Spinal cord (tissue), 10 donors: ENCODE results near the gene SLC25A13. TPM values are rescaled to one million over a fixed set of nuclear protein-coding genes. Genes with fewer than 3 reads are reported as not detected.

Experiments
- DNase-seq, 6 donors: peaks; one replicate each; pipeline versions ENCODE4 v3.0.0 to v3.0.0-alpha.2; 2013 to 2015; ENCODE audit warnings: low spot score in 6 of 6, low read depth in 4 of 6
- H3K27ac ChIP-seq: one replicate; pipeline ENCODE4 v1.5.1; 2013; ENCODE audit warnings: low read depth, low read length, control low read depth
- H3K27me3 ChIP-seq: one replicate; pipeline ENCODE4 v1.6.1; 2013; ENCODE audit warnings: low read length; ENCODE audit not compliant: control insufficient read depth, insufficient read depth
- H3K36me3 ChIP-seq: one replicate; pipeline ENCODE4 v1.6.1; 2013; ENCODE audit warnings: low read length; ENCODE audit not compliant: control insufficient read depth, insufficient read depth
- H3K4me1 ChIP-seq: one replicate; pipeline ENCODE4 v1.6.1; 2013; ENCODE audit warnings: low read length; ENCODE audit not compliant: control insufficient read depth, insufficient read depth
- H3K4me3 ChIP-seq: one replicate; pipeline ENCODE4 v1.5.1; 2013; ENCODE audit warnings: low read depth, low read length, control low read depth
- H3K9me3 ChIP-seq: one replicate; pipeline ENCODE4 v1.6.1; 2013; ENCODE audit warnings: low read length; ENCODE audit not compliant: control insufficient read depth, insufficient read depth
- WGBS: methylation state at CpG from one replicate; pipeline ENCODE4 v1.1.5; 2013; ENCODE audit warnings: missing lambda C conversion rate; ENCODE audit not compliant: insufficient coverage; 5-methylcytosine and 5-hydroxymethylcytosine counted together
- polyA plus RNA-seq, 2 donors: library from polyadenylated mRNA; unstranded; fragments of 120-200 nt; gene quantifications; one replicate each; pipeline ENCODE4 v1.2.1, GENCODE V29; 2013; ENCODE audit not compliant: insufficient read length in 2 of 2
- small RNA-seq: library from RNA; depleted of rRNA; stranded (forward); fragments of <200 nt; gene quantifications from one replicate; pipeline ENCODE3, GENCODE V24; 2014; ENCODE audit warnings: low replicate concordance
- total RNA-seq, 2 donors: library from RNA; depleted of rRNA in 1 of 2; stranded (reverse); fragments of 120-200 nt in 1 of 2; fragments of >200 nt in 1 of 2; gene quantifications; one replicate each; pipeline versions ENCODE4 v1.2.3 to v1.2.4, GENCODE V29; 2013 to 2014
- donor health status: healthy.

The SLC25A13 gene
- total and polyA plus RNA-seq, 4 donors: 24.9 to 34.7 (median 31.4) TPM

GRCh38 chr7:96085953-96086352, 235.9 kb downstream of the SLC25A13 start:
- Histone ChIP-seq H3K27ac (no peak overlapping the region), H3K4me1 (no peaks in the 10 kb centered on the region), H3K27me3 (no peaks in the 10 kb centered on the region), H3K4me3 (no peak overlapping the region), H3K36me3 (no peaks in the 10 kb centered on the region), H3K9me3 (no peaks in the 10 kb centered on the region)
- DNase-seq: no peak
- WGBS: no CpG with 5 or more reads among the region's 3 CpGs

- WGBS: 83% methylated on average over 1 of the region's 1 CpG
- Histone ChIP-seq H3K27ac (no peak overlapping the region), H3K4me3 (no peak overlapping the region)
These were observed 236.9 kb downstream of the SLC25A13 start for GRCh38 chr7:96084881-96085553.

GRCh38 chr7:96080027-96080426, 241.9 kb downstream of the SLC25A13 start:
- DNase-seq: no peak
- Histone ChIP-seq H3K36me3 (no peaks in the 10 kb centered on the region), H3K4me3 (no peak overlapping the region), H3K27me3 (peaks cover 9% of the 10 kb centered on the region), H3K4me1 (peaks cover 10% of the 10 kb centered on the region), H3K9me3 (no peaks in the 10 kb centered on the region), H3K27ac (no peak overlapping the region)
- 100% methylated on average over 3 of the region's 6 CpGs for WGBS

More at GRCh38 chr7:96084881-96085553, 236.9 kb downstream of the SLC25A13 start:
- peak in 1 of 6 donors; percentile 8 for DNase-seq
- Histone ChIP-seq H3K9me3 (no peaks in the 10 kb centered on the region), H3K36me3 (no peaks in the 10 kb centered on the region), H3K27me3 (no peaks in the 10 kb centered on the region), H3K4me1 (no peaks in the 10 kb centered on the region)

GRCh38 chr7:96076350-96076707, 245.6 kb downstream of the SLC25A13 start:
- H3K27ac ChIP-seq: peak overlapping the region; percentile 3
- WGBS: 0% methylated on average over 3 of the region's 10 CpGs

GRCh38 chr7:96075510-96076349, 246.2 kb downstream of the SLC25A13 start:
- peaks cover 9% of the 10 kb centered on the region for H3K27me3 ChIP-seq
- H3K36me3 ChIP-seq: no peaks in the 10 kb centered on the region
- under 1% methylated on average over 42 of the region's 47 CpGs for WGBS
- H3K4me1 ChIP-seq: peaks cover 10% of the 10 kb centered on the region
- peak overlapping the region; percentile 3 for H3K27ac ChIP-seq
- peak overlapping the region; percentile 53 for H3K4me3 ChIP-seq
- no peaks in the 10 kb centered on the region for H3K9me3 ChIP-seq
- DNase-seq: peak; percentile 23 to 89 (median 44)

More at GRCh38 chr7:96076350-96076707, 245.6 kb downstream of the SLC25A13 start:
- H3K4me3 ChIP-seq: peak overlapping the region; percentile 53
- H3K36me3 ChIP-seq: no peaks in the 10 kb centered on the region
- H3K9me3 ChIP-seq: no peaks in the 10 kb centered on the region
- peaks cover 10% of the 10 kb centered on the region for H3K4me1 ChIP-seq
- H3K27me3 ChIP-seq: peaks cover 9% of the 10 kb centered on the region
- no peak for DNase-seq

GRCh38 chr7:96074871-96075270, 247.0 kb downstream of the SLC25A13 start:
- H3K27ac ChIP-seq: no peak overlapping the region
- no peak overlapping the region for H3K4me3 ChIP-seq
- peak in 1 of 6 donors; percentile 24 for DNase-seq
- H3K9me3 ChIP-seq: no peaks in the 10 kb centered on the region
- WGBS: no CpG with 5 or more reads among the region's 1 CpG
- peaks cover 9% of the 10 kb centered on the region for H3K27me3 ChIP-seq
- H3K4me1 ChIP-seq: peaks cover 10% of the 10 kb centered on the region
- no peaks in the 10 kb centered on the region for H3K36me3 ChIP-seq

Small RNA genes lying within 50 kb of the gene (small RNA-seq; reads per million reads assigned to genes)
- gene AC084368.1 (not detected), gene MIR591 (not detected), gene RNU6-364P (not detected), gene RNU6-532P (not detected)
